ENCODE results near the gene SCOC.

Gene SCOC

GRCh38 chr4:140427106-140427918 is 53.9 kb downstream of the SCOC start, which contains the start of gene CLGN:
TSS of gene CLGN (minus strand) at chr4:140427648. CDS start at chr4:140413078, 14,570 bp downstream.
- peak; percentile 60 for DNase-seq
- in situ Hi-C loops (cut with HindIII; ENCODE audit: low pct_ligation_motif_present, low pct_unique_long_range_greater_than_20kb, low sequenced_read_pairs) = no loop called here

GRCh38 chr4:140427919-140428471 is 54.5 kb downstream of the SCOC start:
- no peak for DNase-seq
- in situ Hi-C loops (cut with HindIII; ENCODE audit: low pct_ligation_motif_present, low pct_unique_long_range_greater_than_20kb, low sequenced_read_pairs) = no loop called here
